ENCODE results near the gene SLC6A20. TPM values are rescaled to one million over a fixed set of nuclear protein-coding genes. Genes with fewer than 3 reads are reported as not detected.

SLC6A20 gene
- total and polyA plus RNA-seq, 7 donors, result 0.16 to 1.4 (median 0.60) TPM; not detected in 4

GRCh38 chr3:45793482-45794176 lies 2.7 kb downstream of the SLC6A20 start:
- Histone ChIP-seq H3K27ac (no peak overlapping the region), H3K27me3 (peaks cover 14 to 48% (median 33%) of the 10 kb centered on the region in 3 donors), H3K9me3 (peaks cover 0 to 3% (median 0%) of the 10 kb centered on the region in 4 donors), H3K4me3 (no peak overlapping the region), H3K4me1 (peaks cover 0 to 14% (median 12%) of the 10 kb centered on the region in 4 donors), H3K36me3 (no peaks in the 10 kb centered on the region)
- DNase-seq, result no peak
- WGBS, 2 donors, result 42 to 68% methylated on average over 9 of the region's 9 CpGs
- TF ChIP-seq POLR2AphosphoS5 (IDR thresholded peaks at IDR 0.05), result no peak
- no peak for TF ChIP-seq POLR2A (IDR thresholded peaks at IDR 0.05)
- no peak for TF ChIP-seq CTCF (IDR thresholded peaks at IDR 0.05)
- TF ChIP-seq EP300 (IDR thresholded peaks at IDR 0.05), result no peak
- intact Hi-C loops (cut with DNase I), result no loop called here

DNA sequence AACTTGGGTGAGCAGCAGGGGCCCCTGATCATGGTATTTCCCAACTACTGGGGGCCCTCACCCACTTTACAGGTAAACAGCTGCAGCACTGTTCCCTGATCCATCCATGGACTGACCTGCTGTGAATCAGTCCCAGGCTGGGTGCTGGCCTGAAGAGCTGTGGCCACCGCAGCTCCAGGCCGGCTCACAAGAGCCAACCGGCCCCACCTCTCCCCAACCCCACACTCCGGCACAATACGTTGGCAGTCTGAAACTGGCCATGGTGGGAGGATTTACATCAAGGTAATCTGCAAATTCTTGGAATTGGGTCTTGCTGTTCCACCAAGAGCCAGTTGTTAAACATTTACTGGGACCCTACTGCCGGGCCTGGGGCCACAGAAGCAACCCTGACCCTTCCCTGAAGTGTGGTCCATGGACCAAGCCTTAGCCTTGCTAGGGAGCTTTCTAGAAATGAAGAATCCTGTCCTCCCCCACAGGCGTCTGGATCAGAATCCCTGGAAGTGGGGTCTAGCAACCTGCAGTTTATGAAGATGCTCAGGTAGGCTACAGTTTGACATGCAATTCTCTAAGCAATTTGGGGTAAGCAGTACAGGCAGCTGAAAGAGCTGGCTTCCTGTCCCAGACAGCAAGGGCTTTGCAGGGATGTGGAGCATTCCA lies 3.7 kb downstream of the SLC6A20 start:
- H3K27ac ChIP-seq, result no peak overlapping the region
- H3K27me3 ChIP-seq, result peaks cover 14 to 40% (median 30%) of the 10 kb centered on the region in 3 donors
- intact Hi-C loops (cut with DNase I), result no loop called here
- TF ChIP-seq POLR2A (IDR thresholded peaks at IDR 0.05), result no peak
- TF ChIP-seq CTCF (IDR thresholded peaks at IDR 0.05), result no peak
- TF ChIP-seq EP300 (IDR thresholded peaks at IDR 0.05), result no peak
- no peak for TF ChIP-seq POLR2AphosphoS5 (IDR thresholded peaks at IDR 0.05)
- DNase-seq, result no peak
- H3K4me3 ChIP-seq, result no peak overlapping the region
- peaks cover 0 to 14% (median 12%) of the 10 kb centered on the region in 4 donors for H3K4me1 ChIP-seq
- 95% methylated on average over 7 of the region's 7 CpGs for WGBS, 2 donors
- H3K9me3 ChIP-seq, result peaks cover 0 to 3% (median 0%) of the 10 kb centered on the region in 4 donors
- no peaks in the 10 kb centered on the region for H3K36me3 ChIP-seq

DNA sequence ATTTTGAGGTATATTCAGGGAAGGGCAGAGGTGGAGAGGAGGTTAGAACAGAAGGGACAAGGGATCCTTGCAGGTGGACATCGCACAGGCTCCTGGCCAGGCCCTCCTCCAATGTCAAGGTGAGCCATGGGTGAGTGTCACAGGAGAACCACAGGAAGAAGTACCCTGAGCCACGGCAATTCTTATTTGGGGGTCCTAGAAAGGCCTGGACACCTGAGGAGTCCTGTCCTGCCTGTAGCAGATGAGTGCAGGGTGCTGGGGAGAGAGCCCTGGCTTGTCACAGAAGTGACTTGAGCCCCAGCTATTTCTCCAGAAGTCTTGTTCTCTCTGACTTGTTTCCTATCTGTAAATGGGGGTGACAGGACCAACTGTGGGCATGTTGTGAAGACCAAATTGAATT lies 4.3 kb downstream of the SLC6A20 start:
- WGBS, 2 donors, result 93 to 96% methylated on average over 2 of the region's 2 CpGs

DNA sequence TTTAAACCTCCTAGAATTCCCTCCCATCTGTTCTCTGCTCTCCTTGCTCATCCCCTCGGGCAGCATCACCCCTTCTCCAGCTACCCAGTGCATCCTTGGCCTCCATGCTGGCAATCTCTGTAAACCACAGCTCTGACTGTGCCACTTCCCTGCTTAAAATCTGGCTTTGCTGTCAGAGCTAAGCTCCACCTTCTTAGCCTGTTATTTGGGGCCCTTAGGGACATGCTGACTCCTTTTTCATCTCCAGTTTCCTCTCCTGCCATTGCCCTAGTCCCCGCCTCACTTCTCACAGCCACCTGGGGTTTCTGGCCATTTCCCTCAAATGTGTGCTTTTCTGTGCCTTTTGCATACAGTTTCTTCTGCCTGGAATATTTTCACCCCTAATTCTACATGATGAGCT lies 5.7 kb downstream of the SLC6A20 start:
- H3K36me3 ChIP-seq, result no peaks in the 10 kb centered on the region
- no peak overlapping the region for H3K27ac ChIP-seq
- no peak for TF ChIP-seq POLR2AphosphoS5 (IDR thresholded peaks at IDR 0.05)
- peaks cover 0 to 2% (median under 1%) of the 10 kb centered on the region in 4 donors for H3K4me1 ChIP-seq
- 69 to 86% methylated on average over 2 of the region's 2 CpGs for WGBS, 2 donors
- H3K27me3 ChIP-seq, result peaks cover 0 to 20% (median 12%) of the 10 kb centered on the region in 3 donors
- H3K9me3 ChIP-seq, result peaks cover 0 to 3% (median 0%) of the 10 kb centered on the region in 4 donors
- no peak overlapping the region for H3K4me3 ChIP-seq
- no peak for DNase-seq
- intact Hi-C loops (cut with DNase I), result no loop called here

More for the DNA sequence above, 4.3 kb downstream of the SLC6A20 start:
- DNase-seq, result no peak
- Histone ChIP-seq H3K4me3 (no peak overlapping the region), H3K36me3 (no peaks in the 10 kb centered on the region), H3K27me3 (peaks cover 13 to 34% (median 27%) of the 10 kb centered on the region in 3 donors), H3K9me3 (peaks cover 0 to 3% (median 0%) of the 10 kb centered on the region in 4 donors), H3K4me1 (peaks cover 0 to 14% (median 12%) of the 10 kb centered on the region in 4 donors), H3K27ac (no peak overlapping the region)
- intact Hi-C loops (cut with DNase I), result no loop called here
- TF ChIP-seq POLR2A (IDR thresholded peaks at IDR 0.05), result no peak
- TF ChIP-seq POLR2AphosphoS5 (IDR thresholded peaks at IDR 0.05), result no peak
- TF ChIP-seq EP300 (IDR thresholded peaks at IDR 0.05), result no peak
- TF ChIP-seq CTCF (IDR thresholded peaks at IDR 0.05), result no peak

GRCh38 chr3:45789235-45789812 lies 7.0 kb downstream of the SLC6A20 start:
- TF ChIP-seq EP300 (IDR thresholded peaks at IDR 0.05), result no peak
- TF ChIP-seq POLR2A (IDR thresholded peaks at IDR 0.05), result no peak
- no peak for TF ChIP-seq CTCF (IDR thresholded peaks at IDR 0.05)
- no peak for TF ChIP-seq POLR2AphosphoS5 (IDR thresholded peaks at IDR 0.05)
- no peak for DNase-seq
- Histone ChIP-seq H3K27me3 (peaks cover 0 to 7% (median 1%) of the 10 kb centered on the region in 3 donors), H3K27ac (no peak overlapping the region), H3K9me3 (peaks cover 0 to 3% (median 0%) of the 10 kb centered on the region in 4 donors), H3K4me3 (no peak overlapping the region), H3K36me3 (no peaks in the 10 kb centered on the region), H3K4me1 (no peaks in the 10 kb centered on the region)
- 90 to 94% methylated on average over 4 of the region's 4 CpGs for WGBS, 2 donors
- intact Hi-C loops (cut with DNase I), result no loop called here

All from sigmoid colon (tissue), 7 donors.